Measurements from ENCODE around the gene PIK3R3.
"Not testable (repeated sequence)": the region's sequence is repeated elsewhere in the genome, so short reads cannot be mapped to it uniquely, and the experiment has no call there.

The PIK3R3 gene

GRCh38 chr1:46061146-46061545, 71.3 kb downstream of the PIK3R3 start:
- H3K9me3 ChIP-seq (ENCODE audit: insufficient read depth, low read length) = no peaks in the 10 kb centered on the region
- no peaks in the 10 kb centered on the region for H4K20me1 ChIP-seq (ENCODE audit: low read depth, low read length)
- H3K9ac ChIP-seq (ENCODE audit: low read length) = no peak overlapping the region
- no peaks in the 10 kb centered on the region for H3K9me2 ChIP-seq (replicated peaks; ENCODE audit: insufficient read depth, low read length)
- H3K27me3 ChIP-seq (ENCODE audit: low read length) = no peaks in the 10 kb centered on the region
- no peak overlapping the region for H3K4me2 ChIP-seq (ENCODE audit: low read depth, low read length, poor library complexity, severe bottlenecking)
- H3K27ac ChIP-seq (ENCODE audit: low read depth, low read length) = no peak overlapping the region
- no peak overlapping the region for H2AFZ ChIP-seq (ENCODE audit: low read depth, low read length, severe bottlenecking)
- H3K36me3 ChIP-seq (ENCODE audit: low read length) = no peaks in the 10 kb centered on the region; the same call in 1 of the 2 replicates
- no peak overlapping the region for H3K4me3 ChIP-seq (ENCODE audit: insufficient read depth, low read length, poor library complexity, severe bottlenecking)
- no peaks in the 10 kb centered on the region for H3K79me2 ChIP-seq (ENCODE audit: insufficient read depth, low read length)
- H3F3A ChIP-seq (ENCODE audit: insufficient read depth) = no peaks in the 10 kb centered on the region
- TF ChIP-seq CTCF (IDR thresholded peaks at IDR 0.05; ENCODE audit: insufficient read depth, low read length, poor library complexity, severe bottlenecking) (no peak), EZH2phosphoT487 (conservative IDR thresholded peaks at IDR 0.05; ENCODE audit: low read length) (no peak)

GRCh38 chr1:46058936-46059335, 73.5 kb downstream of the PIK3R3 start:
- H3K27ac ChIP-seq (ENCODE audit: low read depth, low read length) = no peak overlapping the region
- no peaks in the 10 kb centered on the region for H3K9me2 ChIP-seq (replicated peaks; ENCODE audit: insufficient read depth, low read length)
- no peaks in the 10 kb centered on the region for H3K36me3 ChIP-seq (ENCODE audit: low read length)
- no peak for TF ChIP-seq EZH2phosphoT487 (conservative IDR thresholded peaks at IDR 0.05; ENCODE audit: low read length)
- TF ChIP-seq CTCF (IDR thresholded peaks at IDR 0.05; ENCODE audit: insufficient read depth, low read length, poor library complexity, severe bottlenecking) = no peak
- no peaks in the 10 kb centered on the region for H3F3A ChIP-seq (ENCODE audit: insufficient read depth)
- no peaks in the 10 kb centered on the region for H4K20me1 ChIP-seq (ENCODE audit: low read depth, low read length)
- H3K79me2 ChIP-seq (ENCODE audit: insufficient read depth, low read length) = no peaks in the 10 kb centered on the region
- no peak overlapping the region for H3K9ac ChIP-seq (ENCODE audit: low read length)
- no peak overlapping the region for H2AFZ ChIP-seq (ENCODE audit: low read depth, low read length, severe bottlenecking)
- no peaks in the 10 kb centered on the region for H3K9me3 ChIP-seq (ENCODE audit: insufficient read depth, low read length)
- no peak overlapping the region for H3K4me2 ChIP-seq (ENCODE audit: low read depth, low read length, poor library complexity, severe bottlenecking)
- H3K27me3 ChIP-seq (ENCODE audit: low read length) = no peaks in the 10 kb centered on the region
- H3K4me3 ChIP-seq (ENCODE audit: insufficient read depth, low read length, poor library complexity, severe bottlenecking) = no peak overlapping the region

- Histone ChIP-seq H3K36me3 (ENCODE audit: low read length) (no peaks in the 10 kb centered on the region), H3K27ac (ENCODE audit: low read depth, low read length) (no peak overlapping the region), H3K27me3 (ENCODE audit: low read length) (no peaks in the 10 kb centered on the region), H3K79me2 (ENCODE audit: insufficient read depth, low read length) (no peaks in the 10 kb centered on the region), H2AFZ (ENCODE audit: low read depth, low read length, severe bottlenecking) (no peak overlapping the region), H4K20me1 (ENCODE audit: low read depth, low read length) (no peaks in the 10 kb centered on the region), H3K9me2 (replicated peaks; ENCODE audit: insufficient read depth, low read length) (no peaks in the 10 kb centered on the region), H3K9me3 (ENCODE audit: insufficient read depth, low read length) (no peaks in the 10 kb centered on the region), H3K4me2 (ENCODE audit: low read depth, low read length, poor library complexity, severe bottlenecking) (no peak overlapping the region), H3K4me3 (ENCODE audit: insufficient read depth, low read length, poor library complexity, severe bottlenecking) (no peak overlapping the region), H3K9ac (ENCODE audit: low read length) (no peak overlapping the region), H3F3A (ENCODE audit: insufficient read depth) (no peaks in the 10 kb centered on the region)
- TF ChIP-seq EZH2phosphoT487 (conservative IDR thresholded peaks at IDR 0.05; ENCODE audit: low read length) (no peak), CTCF (IDR thresholded peaks at IDR 0.05; ENCODE audit: insufficient read depth, low read length, poor library complexity, severe bottlenecking) (no peak)
These were observed 74.6 kb downstream of the PIK3R3 start for GRCh38 chr1:46057781-46058180.

- H3F3A ChIP-seq (ENCODE audit: insufficient read depth); H4K20me1 ChIP-seq (ENCODE audit: low read depth, low read length); H3K27ac ChIP-seq (ENCODE audit: low read depth, low read length); H3K4me2 ChIP-seq (ENCODE audit: low read depth, low read length, poor library complexity, severe bottlenecking); H3K79me2 ChIP-seq (ENCODE audit: insufficient read depth, low read length); H3K9ac ChIP-seq (ENCODE audit: low read length); H3K27me3 ChIP-seq (ENCODE audit: low read length); H3K9me2 ChIP-seq (replicated peaks; ENCODE audit: insufficient read depth, low read length); H3K4me3 ChIP-seq (ENCODE audit: insufficient read depth, low read length, poor library complexity, severe bottlenecking); H2AFZ ChIP-seq (ENCODE audit: low read depth, low read length, severe bottlenecking); H3K9me3 ChIP-seq (ENCODE audit: insufficient read depth, low read length); H3K36me3 ChIP-seq (ENCODE audit: low read length): not testable (repeated sequence)
These were observed 75.2 kb downstream of the PIK3R3 start for GRCh38 chr1:46057215-46057614.
